SK-N-MC (cell line): Measurements from ENCODE around the gene SLC3A2.

Experiments used
- EZH2 ChIP-seq: fragments of 200-600 bp; sonication (generic); IDR thresholded peaks from one replicate; pipeline ENCODE4 v1.6.1; 2017; ENCODE audit warnings: antibody characterized with exemption
- FOXP2 ChIP-seq: optimal IDR thresholded peaks from 2 replicates; pipeline ENCODE3; 2011; ENCODE audit warnings: mild to moderate bottlenecking, moderate library complexity; ENCODE audit not compliant: insufficient read depth; ENCODE audit errors: extremely low read length, control extremely low read depth
- POLR2AphosphoS5 ChIP-seq: IDR thresholded peaks from 2 replicates; pipeline ENCODE4 v1.6.1; 2012; ENCODE audit warnings: mild to moderate bottlenecking, low read depth, low read length, borderline replicate concordance

- TF ChIP-seq POLR2AphosphoS5 (no peak), EZH2 (no peak), FOXP2 (no peak)
Measured at GRCh38 chr11:62910141-62910882, 29.6 kb downstream of the SLC3A2 start.
